NB4 (cell line): ENCODE measurements around the gene RNPEP.

Source experiments
- DNase-seq: peaks from one replicate; pipeline ENCODE4 v3.0.0; 2010; ENCODE audit warnings: low read depth
- H3K4me3 ChIP-seq: one replicate; pipeline ENCODE4 v1.5.1; 2011; ENCODE audit warnings: mild to moderate bottlenecking, low read depth, low read length, moderate library complexity
- MYC ChIP-seq: IDR thresholded peaks from 2 replicates; pipeline ENCODE4 v1.6.1; 2011; ENCODE audit warnings: low read depth, low read length
- POLR2A ChIP-seq: IDR thresholded peaks from 2 replicates; pipeline ENCODE4 v1.6.1; 2011; ENCODE audit warnings: mild to moderate bottlenecking; ENCODE audit not compliant: insufficient read length; ENCODE audit errors: extremely low read depth
- TF ChIP-seq, protein P1 (sequence below): IDR thresholded peaks from one replicate; pipeline ENCODE4 v1.5.1; 2012; ENCODE audit warnings: low read depth, low read length
- TF ChIP-seq, protein P2 (sequence below): IDR thresholded peaks from 2 replicates; pipeline ENCODE4 v1.6.1; 2011; ENCODE audit warnings: low read depth, low read length

RNPEP gene

DNA sequence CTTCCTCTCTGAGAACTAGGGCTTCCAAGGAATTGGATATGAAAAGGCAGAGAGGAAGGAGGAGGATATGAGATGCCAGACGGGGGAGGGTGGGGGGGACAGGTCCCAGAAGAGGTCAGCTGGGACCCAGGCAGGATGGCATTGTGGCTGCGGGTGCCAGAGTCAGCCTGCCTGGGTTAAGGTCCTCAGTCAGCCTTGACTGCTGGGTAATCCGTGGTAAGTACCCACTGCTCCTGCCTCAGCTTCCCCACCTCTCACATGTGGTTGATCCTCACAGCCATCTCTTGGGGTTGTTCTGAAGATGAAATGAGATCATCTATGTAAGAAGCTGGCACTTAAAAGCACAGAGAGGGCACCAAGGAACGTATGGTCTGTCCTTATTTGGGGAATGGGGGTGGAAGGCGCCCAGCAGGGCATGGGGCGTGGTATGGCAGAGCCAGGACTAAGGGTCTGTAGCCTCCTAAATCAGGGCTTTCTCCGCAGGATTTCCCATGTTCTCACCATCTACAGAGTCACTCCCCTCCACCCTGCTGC is 51.8 kb downstream of the RNPEP start:
- no peak for DNase-seq
- no peak overlapping the region for H3K4me3 ChIP-seq
- TF ChIP-seq, protein P1, sequence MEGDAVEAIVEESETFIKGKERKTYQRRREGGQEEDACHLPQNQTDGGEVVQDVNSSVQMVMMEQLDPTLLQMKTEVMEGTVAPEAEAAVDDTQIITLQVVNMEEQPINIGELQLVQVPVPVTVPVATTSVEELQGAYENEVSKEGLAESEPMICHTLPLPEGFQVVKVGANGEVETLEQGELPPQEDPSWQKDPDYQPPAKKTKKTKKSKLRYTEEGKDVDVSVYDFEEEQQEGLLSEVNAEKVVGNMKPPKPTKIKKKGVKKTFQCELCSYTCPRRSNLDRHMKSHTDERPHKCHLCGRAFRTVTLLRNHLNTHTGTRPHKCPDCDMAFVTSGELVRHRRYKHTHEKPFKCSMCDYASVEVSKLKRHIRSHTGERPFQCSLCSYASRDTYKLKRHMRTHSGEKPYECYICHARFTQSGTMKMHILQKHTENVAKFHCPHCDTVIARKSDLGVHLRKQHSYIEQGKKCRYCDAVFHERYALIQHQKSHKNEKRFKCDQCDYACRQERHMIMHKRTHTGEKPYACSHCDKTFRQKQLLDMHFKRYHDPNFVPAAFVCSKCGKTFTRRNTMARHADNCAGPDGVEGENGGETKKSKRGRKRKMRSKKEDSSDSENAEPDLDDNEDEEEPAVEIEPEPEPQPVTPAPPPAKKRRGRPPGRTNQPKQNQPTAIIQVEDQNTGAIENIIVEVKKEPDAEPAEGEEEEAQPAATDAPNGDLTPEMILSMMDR, result no peak
- TF ChIP-seq POLR2A, result no peak
- TF ChIP-seq, protein P2, sequence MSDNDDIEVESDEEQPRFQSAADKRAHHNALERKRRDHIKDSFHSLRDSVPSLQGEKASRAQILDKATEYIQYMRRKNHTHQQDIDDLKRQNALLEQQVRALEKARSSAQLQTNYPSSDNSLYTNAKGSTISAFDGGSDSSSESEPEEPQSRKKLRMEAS, result no peak
- no peak for TF ChIP-seq MYC

DNA sequence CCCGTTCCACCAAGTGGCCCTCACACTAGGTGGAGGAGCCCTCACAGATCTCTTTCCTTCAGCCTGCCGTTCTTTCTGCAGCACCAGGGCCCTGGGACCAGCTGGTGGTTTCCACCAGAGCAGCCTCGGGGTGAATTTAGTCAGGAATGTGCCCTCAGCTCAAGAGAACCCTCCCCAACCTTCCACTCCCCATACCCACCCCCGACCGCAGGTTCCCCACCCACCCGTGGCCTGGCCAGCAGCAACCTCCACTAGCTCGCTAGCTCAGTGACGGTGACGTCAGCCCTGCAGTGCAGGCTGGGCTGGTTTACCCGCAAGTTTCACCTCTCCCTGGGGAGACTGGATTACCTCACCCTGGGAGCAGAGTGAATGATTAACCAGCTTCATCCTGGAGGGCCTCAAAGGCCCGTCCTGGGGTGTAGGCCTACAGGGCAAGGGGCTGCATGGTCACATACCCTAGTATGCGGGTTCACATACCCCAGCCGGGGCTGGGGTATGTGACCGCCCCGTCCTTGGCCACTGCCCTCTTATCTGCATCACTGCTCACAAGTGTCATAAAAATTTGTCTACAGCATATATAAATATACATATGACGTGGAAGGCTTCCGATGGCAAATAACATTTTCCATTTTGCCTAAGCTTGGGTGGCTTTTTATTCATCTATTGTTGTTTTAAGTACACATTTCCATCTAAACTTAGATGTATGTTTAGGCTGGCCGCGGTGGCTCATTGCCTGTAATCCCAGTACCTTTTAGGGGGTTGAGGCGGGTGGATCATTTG is 52.4 kb downstream of the RNPEP start:
- DNase-seq, result peak; percentile 93
- TF ChIP-seq MYC, result no peak
- TF ChIP-seq, protein P1, result no peak
- TF ChIP-seq, protein P2, result no peak
- TF ChIP-seq POLR2A, result no peak
- no peak overlapping the region for H3K4me3 ChIP-seq

DNA sequence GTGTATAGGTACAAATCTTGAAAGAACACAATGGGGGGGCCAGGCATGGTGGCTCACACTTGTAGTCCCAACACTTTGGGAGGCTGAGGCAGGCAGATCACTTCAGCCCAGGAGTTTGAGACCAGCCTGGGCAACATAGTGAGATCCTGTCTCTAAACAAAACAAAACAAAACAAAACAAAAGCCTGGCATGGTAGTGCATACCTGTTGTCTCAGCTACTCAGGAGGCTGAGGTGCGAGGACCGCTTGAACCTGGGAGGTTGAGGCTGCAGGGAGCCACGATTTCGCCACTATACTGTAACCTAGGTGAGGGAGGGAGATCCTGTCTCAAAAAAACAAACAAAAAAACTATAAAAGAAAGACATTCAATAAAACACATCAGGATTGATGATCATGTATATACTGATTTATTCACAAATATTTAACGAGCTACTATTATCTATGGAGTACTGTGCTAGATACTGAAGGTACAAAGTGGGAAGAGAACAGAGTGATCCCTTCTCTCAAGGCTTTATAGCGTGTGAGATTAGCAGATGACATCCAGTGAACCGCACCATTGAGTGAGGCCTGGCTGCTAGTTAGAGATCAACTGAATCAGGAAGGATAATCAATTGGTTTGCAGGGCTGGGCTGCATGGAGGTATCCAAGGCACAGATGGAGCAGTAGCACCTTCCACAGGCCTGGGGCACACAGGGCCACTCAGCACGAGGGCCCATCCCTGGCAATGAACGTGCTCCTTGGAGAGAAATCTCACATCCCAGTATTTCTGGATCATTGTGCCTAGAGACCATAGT is 54.3 kb downstream of the RNPEP start:
- TF ChIP-seq, protein P1, result no peak
- no peak for TF ChIP-seq POLR2A
- TF ChIP-seq MYC, result no peak
- TF ChIP-seq, protein P2, result no peak
- H3K4me3 ChIP-seq, result no peak overlapping the region
- DNase-seq, result no peak

DNA sequence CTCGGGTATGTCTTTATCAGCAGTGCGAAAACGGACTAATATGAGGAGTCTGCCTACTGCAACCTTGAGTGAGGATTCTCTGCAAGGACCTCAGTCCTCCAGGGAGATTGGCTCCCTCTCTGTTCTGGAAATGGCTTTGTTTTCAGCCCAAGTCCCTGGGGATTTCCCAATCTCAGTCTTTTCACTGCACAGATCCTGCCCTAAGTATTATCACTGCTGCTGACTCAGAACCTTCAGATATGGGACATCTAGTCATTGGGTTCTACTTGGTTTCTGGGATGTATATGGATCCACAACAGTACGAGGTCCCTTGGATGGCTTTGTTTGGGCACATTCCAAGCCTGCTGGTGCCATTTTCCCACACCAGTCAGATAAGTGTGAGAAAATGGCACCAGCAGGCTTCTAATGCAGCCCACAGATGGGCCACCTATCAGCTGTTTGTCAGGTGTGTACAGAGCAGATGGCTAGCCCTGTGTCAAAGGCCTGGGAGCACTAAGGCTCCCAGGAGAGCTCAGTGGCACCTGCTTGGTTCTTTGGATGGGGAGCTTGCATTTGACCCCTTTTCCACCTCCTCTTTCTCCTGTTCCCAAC is 55.4 kb downstream of the RNPEP start:
- no peak for DNase-seq
- TF ChIP-seq POLR2A, result no peak
- TF ChIP-seq, protein P1, result no peak
- TF ChIP-seq MYC, result no peak
- TF ChIP-seq, protein P2, result no peak
- H3K4me3 ChIP-seq, result no peak overlapping the region

DNA sequence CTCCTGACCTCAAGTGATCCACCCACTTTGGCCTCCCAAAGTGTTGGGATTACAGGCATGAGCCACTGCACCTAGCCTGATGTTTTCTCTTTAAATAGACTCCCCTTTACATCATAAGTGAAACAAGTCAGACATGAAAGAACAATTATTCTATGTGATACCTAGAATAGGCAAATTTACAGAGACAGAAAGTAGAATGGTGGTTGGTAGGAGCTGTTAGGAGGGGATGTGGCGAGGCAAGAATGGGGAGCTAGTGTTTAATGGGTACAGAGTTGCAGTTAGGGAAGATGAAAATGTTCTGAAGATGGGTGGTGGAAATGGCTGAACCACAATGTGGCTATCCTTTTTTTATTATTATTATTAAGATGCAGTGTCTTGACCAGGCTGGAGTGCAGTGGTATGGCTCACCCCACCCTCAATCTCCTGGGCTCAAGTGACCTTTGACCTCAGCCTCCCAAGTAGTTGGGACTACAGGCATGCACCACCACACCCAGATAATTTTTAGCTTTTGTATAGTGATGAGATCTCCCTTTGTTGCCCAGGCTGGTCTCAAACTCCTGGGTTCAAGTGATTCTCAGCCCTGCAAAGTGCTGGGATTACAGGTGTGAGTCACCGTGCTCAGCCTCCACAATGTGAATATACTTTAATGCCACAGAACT is 56.4 kb downstream of the RNPEP start:
- no peak for TF ChIP-seq MYC
- TF ChIP-seq, protein P1, result no peak
- TF ChIP-seq, protein P2, result no peak
- TF ChIP-seq POLR2A, result no peak
- no peak for DNase-seq
- no peak overlapping the region for H3K4me3 ChIP-seq
